OCI-LY3 (cell line): Measurements from ENCODE around the gene IL10.

ENCODE experiments used
- EZH2phosphoT487 ChIP-seq: fragments of 200-600 bp; shearing (Covaris generic); IDR thresholded peaks from 2 replicates; pipeline ENCODE4 v1.6.1; 2018; ENCODE audit warnings: antibody characterized with exemption, mixed run types, low read depth
- TF ChIP-seq, protein P1 (sequence below): fragments of 200-600, 300-600 bp; sonication (generic); IDR thresholded peaks from 2 replicates; pipeline ENCODE4 v1.5.1; 2014; ENCODE audit warnings: antibody characterized with exemption, low read length, low read depth

DNA sequence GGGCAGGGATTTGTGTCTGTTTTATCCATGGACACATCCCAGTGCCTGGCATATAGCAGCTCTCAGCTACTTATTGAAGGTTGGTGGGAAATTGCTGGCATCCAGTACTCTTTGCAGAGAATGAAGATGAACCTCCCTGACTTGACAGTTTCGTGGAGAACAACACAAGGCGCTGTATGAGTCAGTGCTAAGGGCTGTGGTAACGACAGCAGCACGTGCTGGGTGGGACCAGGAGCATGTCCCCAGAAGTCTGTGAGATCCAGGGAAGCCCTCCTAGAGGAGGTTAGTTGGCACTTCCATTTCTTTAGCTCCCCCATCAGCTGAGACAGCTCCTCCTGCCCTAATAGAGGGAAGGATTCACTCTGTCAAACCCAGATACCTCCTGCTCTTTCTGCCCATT is 27.6 kb downstream of the IL10 start:
- TF ChIP-seq, protein P1, sequence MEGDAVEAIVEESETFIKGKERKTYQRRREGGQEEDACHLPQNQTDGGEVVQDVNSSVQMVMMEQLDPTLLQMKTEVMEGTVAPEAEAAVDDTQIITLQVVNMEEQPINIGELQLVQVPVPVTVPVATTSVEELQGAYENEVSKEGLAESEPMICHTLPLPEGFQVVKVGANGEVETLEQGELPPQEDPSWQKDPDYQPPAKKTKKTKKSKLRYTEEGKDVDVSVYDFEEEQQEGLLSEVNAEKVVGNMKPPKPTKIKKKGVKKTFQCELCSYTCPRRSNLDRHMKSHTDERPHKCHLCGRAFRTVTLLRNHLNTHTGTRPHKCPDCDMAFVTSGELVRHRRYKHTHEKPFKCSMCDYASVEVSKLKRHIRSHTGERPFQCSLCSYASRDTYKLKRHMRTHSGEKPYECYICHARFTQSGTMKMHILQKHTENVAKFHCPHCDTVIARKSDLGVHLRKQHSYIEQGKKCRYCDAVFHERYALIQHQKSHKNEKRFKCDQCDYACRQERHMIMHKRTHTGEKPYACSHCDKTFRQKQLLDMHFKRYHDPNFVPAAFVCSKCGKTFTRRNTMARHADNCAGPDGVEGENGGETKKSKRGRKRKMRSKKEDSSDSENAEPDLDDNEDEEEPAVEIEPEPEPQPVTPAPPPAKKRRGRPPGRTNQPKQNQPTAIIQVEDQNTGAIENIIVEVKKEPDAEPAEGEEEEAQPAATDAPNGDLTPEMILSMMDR = no peak
- no peak for TF ChIP-seq EZH2phosphoT487
